ENCODE measurements around the gene ITGB2.

Gene ITGB2

DNA sequence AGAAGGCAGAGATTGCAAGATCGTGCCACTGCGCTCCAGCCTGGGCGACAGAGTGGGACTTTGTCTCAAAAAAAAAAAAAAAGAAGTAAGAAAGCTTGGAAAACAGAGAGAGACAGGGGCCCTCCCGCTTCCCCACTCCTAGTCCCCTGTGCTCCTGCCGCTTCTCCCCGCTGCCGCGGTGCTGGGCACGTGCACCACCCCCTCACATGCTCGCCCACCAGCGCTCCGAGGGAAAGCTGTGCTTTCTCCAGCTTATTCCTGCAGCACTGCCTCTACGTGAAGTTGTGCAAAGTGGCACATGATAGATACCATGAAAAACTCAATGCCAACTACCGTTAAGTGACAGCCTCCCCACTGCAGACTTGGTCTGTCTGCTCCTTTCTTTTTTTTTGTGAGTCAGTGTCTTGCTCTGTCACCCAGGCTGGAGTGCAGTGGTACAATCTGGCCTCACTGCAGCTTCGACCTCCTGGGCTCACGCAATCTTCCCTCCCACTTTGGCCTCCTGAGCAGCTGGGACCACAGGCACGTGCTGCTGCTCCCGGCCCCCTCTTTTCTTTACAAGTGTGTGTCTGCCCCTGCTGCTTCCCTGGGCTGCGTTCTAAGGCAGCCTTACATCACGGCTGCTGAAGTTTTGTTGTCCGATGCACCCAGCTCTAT, 34.6 kb upstream of the ITGB2 start:
- no peak for DNase-seq

DNA sequence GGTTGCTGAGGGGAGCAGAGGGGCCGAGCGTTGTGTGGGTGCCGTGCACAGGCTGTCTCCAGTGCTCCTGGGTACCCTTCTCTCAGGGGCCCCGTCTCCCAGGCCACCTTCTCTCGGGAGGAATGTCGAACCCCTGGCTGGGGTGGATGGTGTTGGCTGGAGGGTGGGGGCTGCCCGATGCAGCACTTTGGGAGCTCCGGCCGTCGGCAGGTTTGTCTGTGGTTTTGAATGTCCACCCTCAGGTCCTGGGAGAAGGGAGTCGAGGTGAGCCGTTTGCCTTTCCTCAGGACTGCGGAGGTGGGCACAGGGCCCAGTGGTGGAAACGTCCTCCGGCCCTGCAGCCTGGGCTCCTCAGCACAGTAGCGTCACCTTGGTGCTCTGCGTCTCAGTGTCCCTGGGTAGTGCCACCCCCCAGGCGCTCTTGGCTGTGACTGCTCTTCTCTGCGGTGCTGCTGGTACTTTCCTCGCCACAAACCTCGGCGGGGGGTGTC, 33.6 kb upstream of the ITGB2 start:
- no peak for DNase-seq

DNA sequence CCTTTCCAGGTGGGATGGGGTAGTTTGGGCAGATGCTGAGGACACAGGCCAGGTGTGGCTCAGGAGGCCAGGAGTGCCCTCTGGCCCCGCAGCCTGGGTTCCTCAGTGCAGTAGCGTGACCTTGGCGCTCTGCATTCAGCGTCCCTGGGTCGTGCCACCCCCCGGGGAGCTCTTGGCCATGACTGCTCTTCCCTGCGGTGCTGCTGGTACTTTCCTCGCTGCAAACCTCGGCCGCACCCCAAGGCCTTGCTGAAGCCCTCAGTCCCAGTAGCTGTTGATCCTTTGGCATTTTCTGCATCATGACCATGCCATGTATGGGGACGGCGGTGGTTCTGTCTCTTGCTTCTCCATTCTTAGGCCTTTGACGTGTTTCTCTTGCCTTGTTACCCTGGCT, 32.9 kb upstream of the ITGB2 start:
- DNase-seq: no peak

DNA sequence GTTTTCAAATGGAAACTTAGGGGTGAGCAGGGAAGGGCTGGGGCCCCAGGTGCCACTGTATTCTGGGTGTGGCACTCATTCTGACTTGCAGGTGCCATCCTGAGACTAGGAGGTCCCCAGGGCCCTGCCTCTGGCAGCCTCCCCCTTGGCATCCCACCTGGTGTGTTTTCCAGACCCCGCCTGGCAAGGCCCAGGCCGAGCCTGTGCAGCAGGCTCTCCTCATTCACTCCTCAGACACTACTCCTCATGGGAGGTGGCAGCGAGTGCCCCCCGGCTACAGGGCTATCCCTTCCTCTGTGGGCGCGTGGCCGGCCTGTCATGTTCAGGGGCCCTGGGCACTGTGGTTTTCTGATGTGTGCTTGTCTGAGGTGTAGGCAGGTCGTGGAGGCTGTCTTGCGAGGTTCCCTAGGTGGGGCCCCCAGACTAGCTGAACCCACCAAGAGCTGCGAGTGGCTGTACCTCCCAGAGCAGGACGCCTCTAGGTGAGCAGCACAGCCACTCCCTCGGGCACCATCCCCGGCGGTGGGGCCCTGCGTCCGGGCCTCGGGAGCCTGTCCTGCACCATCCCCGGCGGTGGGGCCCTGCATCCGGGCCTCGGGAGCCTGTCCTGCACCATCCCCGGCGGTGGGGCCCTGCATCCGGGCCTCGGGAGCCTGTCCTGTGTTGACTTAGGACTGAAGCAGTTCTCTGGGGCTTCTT, 32.4 kb upstream of the ITGB2 start:
- no peak for DNase-seq

DNA sequence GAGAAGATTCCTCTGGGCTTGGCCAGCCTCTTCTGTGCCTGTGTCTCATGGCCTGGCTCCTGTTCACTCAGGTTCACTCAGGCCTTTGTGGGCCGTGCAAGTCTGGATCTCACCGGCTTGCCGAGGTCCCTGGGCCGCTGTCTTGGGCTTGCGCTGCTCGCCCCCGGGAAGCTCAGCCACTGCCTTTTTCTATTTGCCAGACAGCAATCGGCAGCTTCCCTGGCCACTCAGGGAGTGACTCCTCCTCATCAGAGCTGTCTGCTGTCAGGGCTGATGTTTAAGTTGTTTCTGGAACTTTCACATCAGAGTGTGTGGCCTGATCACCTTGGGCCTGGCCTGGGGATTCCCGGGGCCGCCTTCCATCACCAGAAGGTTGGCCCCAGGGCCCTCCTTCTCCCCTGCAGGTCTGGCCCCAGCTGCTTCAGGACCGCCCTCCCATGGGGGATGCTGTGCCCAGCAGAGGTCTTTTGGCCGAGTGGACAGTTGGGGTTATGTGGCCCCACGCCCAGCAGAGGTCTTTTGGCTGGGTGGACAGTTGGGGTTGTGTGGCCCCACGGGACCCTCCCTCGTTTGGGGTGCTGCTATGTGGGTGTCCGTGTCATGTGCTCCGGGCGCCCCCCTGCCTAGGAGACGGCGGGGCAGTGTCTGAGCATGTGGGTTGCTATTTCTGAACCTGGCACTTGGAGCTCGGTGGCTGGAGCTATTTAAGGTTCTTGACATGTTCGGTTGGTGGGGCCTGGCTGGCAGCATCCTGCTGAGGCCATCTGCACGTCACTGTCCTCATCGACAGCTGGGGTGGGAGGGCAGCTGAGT, 31.6 kb upstream of the ITGB2 start:
- DNase-seq: no peak

DNA sequence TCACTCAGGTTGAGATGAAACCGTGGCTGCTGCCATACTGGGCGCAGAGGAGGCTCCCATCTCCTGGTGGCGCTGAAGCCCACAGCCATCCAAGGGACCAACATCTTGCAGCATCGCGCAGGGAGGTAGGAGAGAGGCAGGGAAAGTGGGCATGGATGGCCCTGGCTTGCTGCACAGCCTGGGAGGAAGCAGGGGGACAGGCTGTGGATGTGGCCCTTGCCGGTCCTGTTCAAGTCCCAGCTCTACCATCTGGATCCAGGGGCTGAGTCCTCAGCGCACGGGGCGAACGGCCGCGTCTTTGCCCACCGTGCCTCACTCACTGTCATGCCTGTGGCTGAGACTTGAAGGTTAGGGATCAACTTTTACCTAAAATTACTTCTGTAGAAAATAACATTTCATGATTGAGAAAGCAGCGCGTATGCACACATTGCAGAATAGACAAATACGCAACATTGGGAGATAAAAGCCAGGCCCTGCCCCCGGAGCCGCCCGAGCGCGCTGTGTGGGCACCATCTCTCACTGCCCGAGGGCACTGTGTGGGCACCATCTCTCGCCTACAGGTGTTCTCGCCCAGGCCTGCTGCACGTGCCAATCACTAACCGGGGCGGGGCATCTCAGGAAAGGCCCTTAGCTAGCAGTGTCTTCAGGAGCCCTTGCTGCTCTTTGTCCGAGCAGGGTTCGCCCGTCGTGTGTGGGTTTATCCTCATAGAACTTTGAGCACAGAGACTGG, 30.7 kb upstream of the ITGB2 start:
- no peak for DNase-seq

DNA sequence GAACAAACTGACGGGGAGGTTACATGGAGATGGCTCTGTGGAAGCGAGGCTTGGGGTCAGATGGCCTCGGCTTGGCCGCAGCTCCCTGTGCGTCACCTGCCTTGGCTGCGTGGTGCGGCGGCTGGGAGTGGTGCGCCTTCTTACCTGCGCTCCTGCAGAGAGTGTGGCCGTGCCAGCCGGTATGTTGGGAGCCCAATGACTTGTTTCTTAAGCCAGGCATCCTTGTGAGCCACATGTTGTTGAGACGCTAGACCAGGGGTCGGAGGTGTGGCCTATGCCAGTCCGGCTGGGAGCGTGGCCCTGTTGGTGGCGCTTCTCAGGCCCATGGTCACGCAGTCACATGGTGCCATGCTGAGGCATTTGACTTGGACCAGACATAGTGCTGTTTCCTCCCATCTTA, 29.7 kb upstream of the ITGB2 start:
- no peak for DNase-seq

DNA sequence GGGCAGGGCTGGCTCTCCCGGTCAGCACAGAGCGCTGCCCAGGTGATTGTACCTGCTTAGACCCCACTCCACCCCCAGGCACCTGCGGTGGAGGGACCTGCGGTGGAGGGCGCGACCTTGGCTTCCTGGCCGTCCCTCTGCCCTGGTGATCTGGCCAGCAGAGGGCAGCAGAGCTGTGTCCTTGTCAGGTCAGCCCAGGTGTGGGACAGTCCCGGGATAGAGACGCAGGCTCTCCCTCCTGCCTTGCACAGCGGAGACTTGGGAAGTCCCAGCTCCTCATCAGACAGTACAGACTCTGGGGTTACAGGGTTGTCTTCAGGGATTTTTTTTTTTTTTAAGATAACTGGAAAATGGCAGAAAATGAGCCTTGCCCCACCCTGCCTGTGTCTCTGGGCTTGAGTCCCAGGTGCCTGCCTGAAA, 29.1 kb upstream of the ITGB2 start:
- DNase-seq: no peak

DNA sequence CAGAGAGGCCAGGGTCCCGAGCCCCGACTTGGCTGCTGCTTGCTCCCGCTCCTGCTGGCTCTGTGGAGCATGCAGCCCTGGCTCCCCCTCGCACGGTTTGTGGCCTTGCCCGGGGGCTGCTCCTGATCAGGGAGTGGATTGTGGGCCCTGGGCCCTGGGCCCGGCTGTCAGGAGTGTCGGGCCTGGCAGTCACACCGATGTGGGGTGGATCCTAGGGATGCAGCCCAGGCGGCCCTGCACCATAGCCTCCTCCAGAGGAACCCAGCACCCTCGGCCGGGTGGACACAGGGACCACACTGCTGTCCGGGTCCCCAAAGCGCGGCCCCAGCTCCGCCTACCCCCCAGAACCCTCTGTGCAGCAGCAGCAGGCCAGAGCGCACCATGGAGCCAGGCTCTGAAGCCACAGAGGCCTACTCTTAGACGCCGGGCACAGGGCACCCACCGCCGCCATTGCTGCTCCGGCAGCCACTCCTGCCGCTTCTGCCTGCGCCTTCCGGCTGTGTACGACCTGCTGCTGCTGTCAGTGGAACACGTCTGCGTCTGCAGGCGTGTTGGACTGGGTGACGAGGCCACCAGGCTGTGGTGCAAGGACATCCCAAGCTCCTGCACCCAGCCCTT, 28.6 kb upstream of the ITGB2 start:
- no peak for DNase-seq

DNA sequence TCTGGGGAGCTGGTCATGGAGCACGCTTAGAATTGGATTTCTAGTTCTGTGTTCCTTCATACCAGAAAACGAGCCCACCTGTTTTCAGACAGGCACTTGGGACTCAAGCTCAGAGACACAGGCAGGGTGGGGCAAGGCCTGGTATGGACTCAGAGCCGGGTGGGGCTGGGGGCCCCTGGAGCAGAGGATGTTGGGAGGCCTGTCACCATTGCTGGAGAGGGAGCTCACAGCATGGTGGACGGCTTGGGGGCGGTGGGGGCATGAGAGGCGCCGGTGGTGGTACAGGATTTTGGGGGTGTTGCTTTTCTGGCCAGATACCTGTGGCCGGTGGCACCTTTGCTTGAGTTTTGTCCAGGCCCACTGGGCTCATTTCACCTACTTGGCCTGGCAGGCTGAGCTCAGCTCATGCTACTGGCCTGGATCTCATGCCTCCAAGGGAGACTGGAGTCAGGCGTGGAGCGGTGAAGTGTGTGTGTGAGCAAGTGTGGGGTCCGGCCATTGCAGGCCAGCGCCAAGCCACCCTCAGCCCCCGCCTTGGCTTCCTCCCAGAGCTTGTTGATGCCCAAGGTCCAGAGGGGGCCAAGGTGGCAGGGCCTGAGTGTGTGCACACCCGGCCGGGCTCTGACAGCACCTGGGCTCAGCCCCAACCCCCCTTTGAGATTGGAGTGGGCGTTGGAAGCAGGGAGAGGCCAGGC, 27.9 kb upstream of the ITGB2 start:
- no peak for DNase-seq

DNA sequence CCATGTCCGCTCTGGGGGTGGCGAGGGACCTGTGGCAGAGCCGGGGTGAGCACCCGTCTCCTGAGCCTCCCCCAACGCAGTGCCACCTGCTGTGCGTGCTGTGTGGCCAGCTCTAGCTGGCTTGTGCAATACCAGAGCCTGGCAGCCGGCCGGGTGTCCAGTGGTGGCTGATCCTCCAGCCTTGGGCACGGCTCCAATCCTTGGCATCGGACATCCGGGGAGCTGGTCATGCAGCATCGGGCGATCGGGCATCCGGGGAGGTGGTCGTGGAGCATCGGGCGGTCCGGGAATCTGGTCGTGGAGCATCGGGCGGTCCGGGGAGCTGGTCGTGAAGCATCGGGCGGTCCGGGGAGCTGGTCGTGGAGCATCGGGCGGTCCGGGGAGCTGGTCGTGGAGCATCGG, 27.2 kb upstream of the ITGB2 start:
- no peak for DNase-seq

DNA sequence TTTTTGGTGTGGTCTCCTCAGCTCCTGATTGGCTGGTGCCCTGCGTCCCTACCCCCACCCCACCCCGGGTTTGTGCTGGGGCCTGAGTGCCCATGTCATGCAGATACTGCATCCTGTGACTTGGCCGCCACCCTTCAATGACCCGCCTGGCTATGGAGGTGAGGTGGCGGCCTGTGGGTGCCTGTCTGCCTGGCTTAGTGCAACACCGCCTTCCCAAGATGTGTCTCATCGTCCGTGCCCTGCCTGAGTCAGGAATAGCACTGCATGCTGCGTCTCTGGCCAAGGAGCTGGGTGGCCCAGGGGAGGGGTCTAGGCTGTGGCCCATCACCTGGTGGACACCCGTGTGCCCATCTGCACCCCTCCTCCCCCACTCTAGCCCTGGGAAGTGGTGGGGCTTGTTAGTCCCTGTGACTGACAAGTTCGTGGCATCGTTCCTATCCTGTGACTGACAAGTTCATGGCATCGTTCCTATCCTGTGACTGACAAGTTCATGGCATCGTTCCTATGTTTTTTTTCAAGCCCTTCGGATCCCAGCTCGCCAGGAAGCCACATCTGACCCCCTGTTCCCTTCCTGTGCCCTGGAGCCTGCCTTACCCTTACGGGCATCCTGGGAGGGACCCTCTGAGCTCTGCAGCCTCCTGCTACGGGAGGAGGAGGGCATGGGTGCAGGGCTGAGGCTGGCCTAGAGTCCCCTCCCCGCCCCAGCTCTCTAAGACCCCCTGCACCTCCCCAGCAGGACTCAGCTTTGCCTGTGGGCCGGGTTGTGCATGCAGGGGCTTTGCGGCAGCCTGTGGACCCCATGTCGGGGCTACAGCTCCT, 26.6 kb upstream of the ITGB2 start:
- no peak for DNase-seq

DNA sequence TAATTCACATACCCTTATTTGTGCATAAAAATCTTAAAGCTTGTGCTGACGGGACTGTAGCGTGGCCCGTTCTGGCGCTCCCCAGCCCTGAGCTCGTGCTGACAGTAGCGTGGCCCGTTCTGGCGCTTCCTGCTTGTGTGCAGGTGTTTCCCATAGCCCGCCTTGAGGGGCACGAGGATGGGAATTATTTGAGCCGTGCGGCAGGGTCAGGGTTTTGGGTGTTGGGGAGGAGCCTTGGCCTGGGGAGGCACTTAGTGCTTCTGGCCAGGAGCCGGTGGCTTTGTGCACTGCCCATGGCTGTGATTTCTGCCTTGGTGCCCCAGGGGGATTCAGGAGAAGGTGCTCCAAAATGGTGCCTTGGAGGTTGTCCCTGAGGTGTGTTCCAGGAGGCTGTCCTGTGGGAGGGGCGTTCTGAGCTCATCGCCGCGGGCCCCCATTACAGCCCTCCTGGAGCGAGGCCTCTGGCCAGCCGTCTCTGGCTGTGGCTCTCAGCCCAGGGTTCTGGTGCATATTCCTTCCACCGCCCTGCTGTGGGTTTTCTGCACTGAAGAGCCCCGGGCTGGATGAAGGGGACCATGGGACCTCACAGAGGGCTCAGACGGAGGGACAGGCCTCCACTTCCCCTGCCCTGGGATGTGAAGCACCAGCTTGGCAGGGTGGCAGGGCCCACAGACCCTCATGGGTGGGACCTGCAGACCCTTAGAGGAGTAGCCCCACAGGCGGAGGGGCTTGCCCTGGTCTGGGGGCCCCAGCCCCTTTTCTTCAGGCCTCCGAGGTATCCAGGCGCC, 25.7 kb upstream of the ITGB2 start:
- DNase-seq: no peak

DNA sequence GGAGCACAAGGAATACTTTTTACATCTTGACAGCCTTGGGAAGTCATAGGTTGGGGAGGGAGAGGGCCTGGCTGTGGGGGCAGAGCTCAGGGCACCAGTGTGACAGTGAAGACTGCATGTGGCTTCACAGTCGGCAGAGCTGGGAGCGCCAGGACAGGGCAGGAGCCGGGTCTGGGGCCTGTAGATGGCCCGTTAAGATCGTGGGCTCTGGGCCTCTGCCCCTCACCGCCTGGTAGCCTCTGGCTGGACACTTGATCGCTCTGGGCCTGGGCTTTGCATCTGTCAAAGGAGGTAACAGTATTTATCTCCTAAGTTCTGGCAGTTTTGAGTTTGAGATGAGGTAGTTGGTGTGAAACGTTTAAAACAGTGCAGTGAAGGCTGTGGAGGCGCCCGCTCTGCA, 23.9 kb upstream of the ITGB2 start:
- DNase-seq: no peak

DNA sequence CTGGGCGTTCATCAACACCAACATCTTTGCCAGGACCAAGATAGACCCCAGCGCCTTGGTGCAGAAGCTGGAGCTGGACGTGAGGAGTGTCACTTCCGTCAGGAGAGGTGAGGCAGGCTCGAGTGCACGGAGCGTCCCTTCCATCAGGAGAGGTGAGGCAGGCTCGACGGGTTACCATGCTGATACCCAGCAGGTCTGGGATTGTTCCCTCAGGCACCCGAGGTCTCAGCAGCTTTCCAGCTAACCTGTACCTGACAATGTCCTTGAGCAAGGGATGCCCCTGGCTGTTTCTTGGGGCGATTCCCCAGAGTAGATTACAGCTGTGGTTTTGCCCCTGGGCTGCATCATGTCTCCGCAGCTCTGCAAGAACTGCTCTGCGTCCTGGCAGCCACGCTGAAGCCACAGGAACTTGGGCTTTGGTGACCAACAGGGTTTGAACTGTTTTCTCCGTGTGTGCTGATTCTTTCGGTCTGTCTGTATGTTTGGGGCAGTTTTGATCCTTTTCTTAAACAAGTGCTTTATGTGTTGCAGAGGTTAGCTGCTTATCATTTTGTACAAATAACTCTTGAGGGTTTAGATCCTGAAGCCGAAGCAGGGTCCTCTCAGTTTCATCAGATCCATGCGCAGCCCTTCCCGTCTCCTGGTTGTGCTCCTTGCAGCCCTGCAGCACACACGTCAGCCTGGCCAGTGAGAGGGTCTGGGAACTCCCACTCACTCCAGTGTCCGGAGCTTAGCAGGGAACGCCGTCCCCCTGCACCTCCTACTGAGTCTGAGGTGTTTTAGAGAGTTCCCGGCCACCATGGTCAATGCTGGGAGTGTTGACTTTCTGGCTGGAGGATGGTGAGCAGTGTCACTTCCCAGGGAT, 23.2 kb upstream of the ITGB2 start:
- DNase-seq: no peak

DNA sequence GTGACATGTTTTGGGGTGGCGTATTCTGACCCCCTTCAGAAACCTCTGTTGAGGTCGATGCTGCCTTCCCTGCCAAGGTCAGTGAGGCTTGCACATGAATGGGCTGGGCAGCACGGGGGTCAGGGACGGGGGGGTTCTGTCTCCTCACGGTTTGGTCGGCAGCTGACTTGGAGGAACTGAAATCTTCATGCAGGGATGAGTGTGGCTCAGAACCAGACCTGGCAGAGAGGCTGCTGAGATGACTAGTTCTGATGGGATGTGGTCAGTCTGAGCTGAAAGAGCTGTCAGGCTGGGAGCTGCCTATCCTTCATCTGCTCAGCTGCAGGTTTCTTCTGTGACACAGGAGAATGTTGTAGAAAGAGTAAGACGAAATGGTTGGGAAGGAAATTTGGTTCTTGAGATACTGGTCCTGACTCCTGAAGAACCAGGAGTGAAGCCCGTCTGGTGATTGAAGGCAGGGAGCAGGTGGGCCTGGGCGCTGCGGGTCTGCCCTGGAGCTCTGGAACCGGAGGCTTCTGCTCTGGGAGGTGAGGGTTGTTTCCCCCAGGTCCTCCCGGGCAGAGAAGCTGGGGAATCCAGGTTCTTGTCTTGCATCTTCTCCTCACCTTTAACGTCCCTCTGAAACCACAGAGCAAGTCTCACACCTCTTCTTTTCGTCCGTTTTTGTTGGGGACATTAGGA, 22.4 kb upstream of the ITGB2 start:
- no peak for DNase-seq

DNA sequence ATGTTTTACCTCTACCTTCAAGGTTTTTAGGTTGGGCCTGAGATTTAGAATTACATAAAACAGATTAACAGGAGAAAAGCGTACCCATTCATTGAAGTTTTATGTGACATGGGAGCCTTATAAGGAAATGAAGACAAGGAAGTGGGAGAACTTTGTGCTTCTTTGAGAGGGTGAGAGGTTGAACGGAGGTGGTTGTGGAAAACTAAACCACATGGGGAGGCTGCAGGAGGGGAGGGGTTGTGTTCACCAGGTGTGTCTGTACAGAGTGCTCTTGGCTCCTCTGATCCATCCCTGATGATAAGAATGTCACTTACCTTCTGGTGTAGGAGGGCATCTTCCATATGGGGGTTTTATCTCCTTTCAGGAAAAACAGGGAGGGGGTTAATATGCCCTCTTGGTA, 21.9 kb upstream of the ITGB2 start:
- no peak for DNase-seq

DNA sequence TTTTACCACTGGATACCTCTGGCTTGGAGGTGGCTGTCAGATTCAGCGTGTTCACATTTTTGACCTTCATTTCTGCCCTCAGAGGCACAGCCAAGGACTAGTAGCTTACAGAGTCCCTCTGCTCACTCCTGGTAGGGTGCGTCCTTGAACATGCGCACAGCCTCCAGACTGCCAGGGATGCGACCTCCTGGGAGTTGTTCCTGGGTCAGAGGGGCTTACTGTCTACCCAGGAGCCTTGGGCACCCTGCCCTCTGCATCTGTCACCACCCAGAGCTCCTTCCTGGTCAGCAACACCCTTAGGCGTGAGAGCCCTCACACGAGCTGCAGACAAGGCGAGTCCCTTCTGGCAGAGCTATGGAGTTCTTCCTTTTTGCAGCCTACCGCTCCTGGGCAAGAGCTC, 20.9 kb upstream of the ITGB2 start:
- no peak for DNase-seq

DNA sequence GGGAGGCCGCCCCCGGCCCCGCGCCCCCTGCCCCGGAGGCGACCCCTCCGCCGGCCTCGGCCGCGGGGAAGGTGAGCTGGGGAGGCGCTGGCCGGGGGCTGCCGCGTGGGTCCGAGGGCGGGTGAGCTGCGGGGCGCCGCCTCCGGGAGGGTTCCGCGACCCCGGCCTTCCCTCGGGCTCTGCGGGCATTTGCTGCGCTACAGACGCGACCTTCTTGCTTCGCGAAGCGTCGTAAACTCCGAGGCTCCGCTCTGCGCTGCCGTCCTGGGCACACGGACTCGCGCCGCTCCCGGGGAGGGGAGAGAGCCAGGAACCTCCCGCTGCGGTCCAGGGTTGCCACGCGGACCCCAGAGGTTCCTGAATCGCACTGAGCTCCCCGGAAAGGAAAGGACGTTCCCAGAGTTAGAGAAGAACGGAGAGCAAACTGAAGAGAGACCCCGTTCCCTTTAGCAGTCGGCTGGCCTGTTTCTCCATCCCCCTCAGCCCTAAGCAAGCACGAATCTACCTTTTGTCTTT, 19.5 kb upstream of the ITGB2 start:
- DNase-seq: no peak
